UCSD-AML1 (cell line): ENCODE measurements around the gene IGDCC3.
"Not testable (repeated sequence)": the region's sequence is repeated elsewhere in the genome, so short reads cannot be mapped to it uniquely, and the experiment has no call there.

Experiments used
- DNase-seq: peaks from one replicate; lab custom pipeline; 2025; ENCODE audit not compliant: unreplicated experiment; lab: John Stamatoyannopoulos, UW

The IGDCC3 gene

GRCh38 chr15:65406424-65407000 lies 28.7 kb upstream of the IGDCC3 start:
- no peak for DNase-seq

- no peak for DNase-seq
Observed at GRCh38 chr15:65405791-65406423, 28.1 kb upstream of the IGDCC3 start.

DNA sequence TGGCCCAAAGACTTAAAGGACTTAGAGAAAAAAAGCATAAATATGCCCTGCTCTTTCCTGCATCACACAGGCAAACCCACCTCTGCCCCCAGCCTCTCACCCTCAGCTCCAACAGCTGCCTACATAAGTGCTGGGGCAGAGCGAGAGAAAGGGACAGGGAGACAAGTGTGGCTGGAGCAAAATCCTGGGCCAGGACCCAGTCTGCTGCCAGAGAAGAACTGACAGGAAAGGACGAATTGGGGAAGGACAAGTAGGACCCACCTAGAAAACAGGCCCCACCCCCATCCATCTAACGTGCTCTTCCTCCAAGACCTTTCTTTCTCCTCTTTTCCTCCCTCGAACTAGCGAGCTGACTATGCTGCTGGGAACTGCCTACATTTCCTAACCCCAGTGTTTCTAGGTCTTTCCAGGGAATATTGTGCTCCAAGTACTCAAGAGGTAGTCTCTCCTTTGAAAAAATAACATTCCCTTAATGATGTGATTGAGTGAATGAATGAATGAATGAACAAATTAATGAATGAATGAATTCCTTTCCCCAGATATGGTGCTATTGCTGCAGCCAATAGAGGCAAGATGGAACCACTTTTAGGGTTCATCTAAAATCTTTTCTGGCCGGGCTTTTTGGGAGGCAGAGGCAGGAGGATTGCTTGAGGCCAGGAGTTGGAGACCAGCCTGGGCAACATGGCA lies 26.5 kb upstream of the IGDCC3 start:
- no peak for DNase-seq

- DNase-seq = no peak
Observed at GRCh38 chr15:65402961-65403360, 25.2 kb upstream of the IGDCC3 start.

DNA sequence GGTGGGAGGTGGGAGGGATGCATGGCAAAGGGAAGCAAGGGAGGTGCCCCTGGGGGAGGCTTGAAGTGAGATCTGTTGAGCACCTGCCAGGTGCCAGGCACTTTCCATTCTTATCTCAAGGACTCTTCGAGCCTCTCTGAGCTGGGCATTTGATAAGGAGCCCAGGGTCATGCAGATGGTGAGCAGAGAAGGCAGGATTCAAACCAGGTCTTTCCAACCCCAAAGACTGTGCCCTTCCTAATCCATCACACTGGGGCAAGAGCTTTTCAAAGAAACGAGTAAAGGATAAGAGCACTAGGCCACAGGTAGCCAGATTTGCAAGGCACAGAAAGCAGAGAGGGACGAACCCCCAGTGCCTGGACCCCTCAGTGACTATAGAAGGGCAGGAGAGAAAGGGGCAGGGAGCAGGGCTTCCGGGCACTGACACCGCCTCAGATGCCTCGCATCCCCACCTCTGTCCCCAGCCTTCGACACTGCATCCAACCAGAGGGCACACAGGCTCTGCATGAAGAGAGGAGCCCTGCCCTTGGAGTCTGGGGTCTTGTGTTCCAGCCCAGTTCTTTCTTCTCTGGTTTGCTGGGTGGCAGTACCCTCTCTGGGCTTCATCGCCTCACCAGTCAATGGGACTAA lies 23.9 kb upstream of the IGDCC3 start:
- no peak for DNase-seq

DNA sequence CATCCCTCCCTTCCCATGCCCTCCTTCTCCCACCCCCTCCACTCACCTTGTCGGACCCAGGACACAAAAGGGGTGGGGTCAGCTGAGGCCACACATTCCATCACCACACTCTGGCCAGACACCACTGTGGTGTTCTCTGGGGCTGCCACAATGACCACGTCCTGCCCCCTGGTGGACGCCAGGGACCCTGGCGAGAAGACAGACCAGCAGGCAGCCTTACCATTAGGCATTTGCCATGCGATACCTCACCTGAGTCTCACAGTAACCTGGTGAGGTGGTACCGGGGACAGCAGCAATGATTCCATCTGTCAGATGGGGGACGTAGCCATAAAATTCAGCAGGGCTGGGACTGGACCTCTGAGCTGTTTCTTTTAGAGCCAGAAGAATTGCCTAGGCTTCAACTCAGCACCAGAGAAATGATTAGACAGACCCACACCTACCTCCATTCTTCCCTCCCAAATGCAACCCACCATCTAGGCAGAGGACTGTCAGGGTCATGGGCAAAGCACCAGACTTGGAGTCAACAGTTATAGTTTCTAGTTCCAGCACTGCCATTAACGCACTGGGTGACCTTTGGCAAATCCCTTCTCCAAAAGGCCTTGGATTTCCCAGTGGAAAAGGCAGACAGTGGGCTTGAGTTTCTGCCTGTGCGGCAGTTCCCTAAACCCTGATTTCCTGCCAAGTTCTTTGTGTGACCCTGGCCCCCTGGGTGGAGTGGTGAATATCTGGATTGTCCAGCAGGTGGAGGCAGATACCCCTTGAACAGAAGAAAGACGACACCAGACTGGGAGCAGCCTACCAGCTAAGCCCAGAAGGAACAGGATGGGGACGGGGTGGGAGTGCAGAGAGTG lies 23.2 kb upstream of the IGDCC3 start:
- DNase-seq = peak; percentile 69

GRCh38 chr15:65399997-65400396 lies 22.2 kb upstream of the IGDCC3 start:
- DNase-seq = no peak

GRCh38 chr15:65399001-65399706 lies 21.4 kb upstream of the IGDCC3 start:
- DNase-seq = no peak

DNA sequence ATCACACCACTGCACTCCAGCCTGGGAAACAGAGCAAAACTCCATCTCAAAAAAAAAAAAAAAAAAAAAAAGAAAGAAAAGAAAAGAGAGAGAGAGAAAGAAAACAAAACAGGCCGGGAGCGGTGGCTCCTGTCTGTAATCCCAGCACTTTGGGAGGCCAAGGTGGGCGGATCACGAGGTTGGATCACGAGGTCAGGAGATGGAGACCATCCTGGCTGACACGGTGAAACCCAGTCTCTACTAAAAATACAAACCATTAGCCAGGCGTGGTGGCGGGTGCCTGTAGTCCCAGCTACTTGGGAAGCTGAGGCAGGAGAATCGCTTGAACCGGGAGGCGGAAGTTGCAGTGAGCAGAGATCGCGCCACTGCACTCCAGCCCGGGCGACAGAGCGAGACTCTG lies 20.7 kb upstream of the IGDCC3 start:
- DNase-seq = not testable (repeated sequence)

GRCh38 chr15:65396965-65397317 lies 19.1 kb upstream of the IGDCC3 start:
- no peak for DNase-seq

DNA sequence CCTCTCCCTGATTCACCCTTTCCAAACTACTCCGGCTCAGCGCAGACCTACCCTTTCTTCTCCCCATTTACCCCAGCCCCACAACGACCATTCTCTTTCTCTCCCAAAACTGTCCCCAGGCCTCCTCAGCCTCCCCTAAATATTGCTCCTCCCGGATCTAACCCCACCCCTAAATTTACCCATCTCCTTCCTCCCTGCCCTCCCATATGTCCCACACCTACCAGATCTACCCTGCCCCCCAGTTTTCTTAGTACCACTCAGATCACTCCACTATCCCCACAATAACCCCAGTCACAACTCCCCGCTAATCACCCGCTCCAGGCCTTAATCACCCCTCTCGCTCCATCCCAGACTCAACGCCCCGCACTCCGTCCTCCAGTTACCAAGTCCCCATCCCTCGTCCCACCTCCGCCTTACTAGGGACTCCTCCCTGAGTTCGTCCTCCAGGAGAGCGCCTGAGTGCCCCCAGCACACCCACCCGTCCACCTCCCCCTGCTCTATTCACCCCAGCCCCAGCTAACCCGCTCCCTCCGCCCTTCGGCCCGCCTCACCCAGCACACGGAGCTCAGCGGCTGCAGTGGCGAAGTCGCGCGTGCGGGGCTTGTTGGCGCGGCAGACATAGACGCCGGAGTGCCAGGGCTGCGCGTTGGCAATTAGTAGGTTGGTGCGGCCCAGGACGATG lies 18.6 kb upstream of the IGDCC3 start:
- no peak for DNase-seq

GRCh38 chr15:65395567-65396202 lies 17.9 kb upstream of the IGDCC3 start:
- DNase-seq = no peak

DNA sequence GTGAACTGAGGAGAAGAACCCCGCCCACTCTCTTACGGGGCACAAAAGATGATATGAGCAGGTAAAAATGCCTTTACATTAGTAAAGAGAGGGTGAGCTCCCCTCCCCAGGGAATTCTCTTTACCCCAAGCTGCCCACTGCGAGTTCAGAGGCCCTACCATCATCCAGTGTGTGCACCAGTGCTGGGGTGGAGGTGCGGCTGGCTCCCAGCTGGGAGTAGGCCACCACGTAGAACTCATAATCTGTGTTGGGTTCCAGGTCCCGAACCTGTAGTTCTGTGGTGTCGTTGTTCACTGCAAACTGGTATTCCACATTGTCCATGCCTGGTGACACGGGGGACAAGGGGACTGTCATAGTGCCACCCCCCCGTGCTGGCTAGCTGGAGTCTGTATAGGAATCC lies 17.1 kb upstream of the IGDCC3 start:
- DNase-seq = no peak

DNA sequence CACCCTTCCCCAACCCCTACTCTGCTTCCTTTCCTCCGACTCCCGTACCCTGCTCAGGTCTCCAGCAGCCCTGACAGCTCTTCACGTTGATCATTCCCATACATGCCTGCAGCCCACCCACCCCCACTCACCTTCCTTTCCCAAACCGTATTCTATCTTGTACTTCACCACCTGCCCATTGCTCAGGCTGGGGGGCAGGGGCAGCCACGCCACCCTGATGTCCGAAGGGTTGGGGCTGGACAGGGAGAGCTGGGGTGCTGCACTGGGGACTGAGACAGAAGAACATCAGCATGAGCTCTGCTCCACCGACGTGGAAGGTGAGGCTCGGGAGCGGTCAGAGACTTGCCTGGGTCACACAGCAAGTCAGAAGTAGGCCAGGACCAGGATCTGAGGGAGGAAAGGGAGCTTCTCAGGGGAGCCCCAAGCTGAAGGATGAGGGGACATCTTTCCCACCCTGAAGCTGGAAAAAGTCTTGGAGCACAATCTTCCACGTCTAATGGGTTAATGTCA lies 16.5 kb upstream of the IGDCC3 start:
- DNase-seq = no peak

GRCh38 chr15:65393557-65393956 lies 15.8 kb upstream of the IGDCC3 start:
- DNase-seq = no peak

DNA sequence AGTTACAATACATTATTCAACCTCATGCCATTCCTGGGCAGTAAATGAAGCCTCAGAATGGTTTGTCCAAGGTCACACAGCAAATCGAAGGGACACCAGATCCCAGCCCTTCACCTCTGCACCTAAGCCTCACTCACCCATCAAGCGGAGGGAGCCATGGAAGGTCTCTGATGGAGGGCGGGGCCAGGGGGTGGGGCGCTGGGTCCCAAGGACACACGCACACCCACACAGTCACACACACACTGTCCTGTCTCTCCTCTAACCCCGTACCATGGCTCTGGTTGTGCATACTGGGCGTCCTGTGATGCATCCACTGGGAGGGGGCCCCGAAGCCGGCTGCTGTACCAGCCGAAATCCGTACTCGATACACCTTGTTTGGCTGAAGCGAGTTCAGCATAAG lies 15.3 kb upstream of the IGDCC3 start:
- no peak for DNase-seq

GRCh38 chr15:65392368-65392767 lies 14.6 kb upstream of the IGDCC3 start:
- no peak for DNase-seq

GRCh38 chr15:65391732-65392131 lies 13.9 kb upstream of the IGDCC3 start:
- DNase-seq = no peak

- no peak for DNase-seq
Observed at GRCh38 chr15:65390447-65390846, 12.6 kb upstream of the IGDCC3 start.
